ENCODE results near the gene HSD17B11. TPM values are rescaled to one million over a fixed set of nuclear protein-coding genes. Genes with fewer than 3 reads are reported as not detected.
"Not testable (repeated sequence)": the region's sequence is repeated elsewhere in the genome, so short reads cannot be mapped to it uniquely, and the experiment has no call there.

Gene HSD17B11
- total RNA-seq, 1 donor from 2014 or later, result 21.8 TPM

DNA sequence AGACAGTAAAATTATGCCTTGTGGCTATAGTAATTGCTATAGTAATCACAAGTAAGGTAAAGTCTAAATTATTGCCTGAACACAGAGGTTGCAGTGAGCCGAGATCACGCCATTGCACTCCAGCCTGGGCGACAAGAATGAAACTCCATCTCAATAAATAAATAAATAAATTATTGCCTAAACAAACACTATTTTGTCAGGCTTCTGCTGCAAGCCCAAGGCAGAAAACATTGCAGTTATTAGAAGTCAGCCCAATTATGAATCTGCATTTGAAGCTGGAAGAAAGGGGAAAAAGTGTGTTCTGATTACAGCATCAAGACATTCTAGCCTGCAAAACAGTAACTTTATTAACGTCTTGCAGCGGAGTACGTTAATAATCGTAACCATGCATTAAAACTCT is 85.4 kb downstream of the HSD17B11 start:
- no peaks in the 10 kb centered on the region for H3K36me3 Mint-ChIP-seq (ENCODE audit: unreplicated experiment)
- H3K27me3 Mint-ChIP-seq (ENCODE audit: unreplicated experiment), result peaks cover 2% of the 10 kb centered on the region
- TF ChIP-seq, protein P1, sequence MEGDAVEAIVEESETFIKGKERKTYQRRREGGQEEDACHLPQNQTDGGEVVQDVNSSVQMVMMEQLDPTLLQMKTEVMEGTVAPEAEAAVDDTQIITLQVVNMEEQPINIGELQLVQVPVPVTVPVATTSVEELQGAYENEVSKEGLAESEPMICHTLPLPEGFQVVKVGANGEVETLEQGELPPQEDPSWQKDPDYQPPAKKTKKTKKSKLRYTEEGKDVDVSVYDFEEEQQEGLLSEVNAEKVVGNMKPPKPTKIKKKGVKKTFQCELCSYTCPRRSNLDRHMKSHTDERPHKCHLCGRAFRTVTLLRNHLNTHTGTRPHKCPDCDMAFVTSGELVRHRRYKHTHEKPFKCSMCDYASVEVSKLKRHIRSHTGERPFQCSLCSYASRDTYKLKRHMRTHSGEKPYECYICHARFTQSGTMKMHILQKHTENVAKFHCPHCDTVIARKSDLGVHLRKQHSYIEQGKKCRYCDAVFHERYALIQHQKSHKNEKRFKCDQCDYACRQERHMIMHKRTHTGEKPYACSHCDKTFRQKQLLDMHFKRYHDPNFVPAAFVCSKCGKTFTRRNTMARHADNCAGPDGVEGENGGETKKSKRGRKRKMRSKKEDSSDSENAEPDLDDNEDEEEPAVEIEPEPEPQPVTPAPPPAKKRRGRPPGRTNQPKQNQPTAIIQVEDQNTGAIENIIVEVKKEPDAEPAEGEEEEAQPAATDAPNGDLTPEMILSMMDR (IDR thresholded peaks at IDR 0.05), result no peak
- DNase-seq (ENCODE audit: extremely low spot score, unreplicated experiment), result no peak
- H3K27ac Mint-ChIP-seq (ENCODE audit: unreplicated experiment), result no peak overlapping the region
- no peak overlapping the region for H3K4me3 Mint-ChIP-seq (ENCODE audit: unreplicated experiment)
- no peaks in the 10 kb centered on the region for H3K9me3 Mint-ChIP-seq (ENCODE audit: unreplicated experiment)
- peaks cover 22% of the 10 kb centered on the region for H3K4me1 Mint-ChIP-seq (ENCODE audit: unreplicated experiment)

DNA sequence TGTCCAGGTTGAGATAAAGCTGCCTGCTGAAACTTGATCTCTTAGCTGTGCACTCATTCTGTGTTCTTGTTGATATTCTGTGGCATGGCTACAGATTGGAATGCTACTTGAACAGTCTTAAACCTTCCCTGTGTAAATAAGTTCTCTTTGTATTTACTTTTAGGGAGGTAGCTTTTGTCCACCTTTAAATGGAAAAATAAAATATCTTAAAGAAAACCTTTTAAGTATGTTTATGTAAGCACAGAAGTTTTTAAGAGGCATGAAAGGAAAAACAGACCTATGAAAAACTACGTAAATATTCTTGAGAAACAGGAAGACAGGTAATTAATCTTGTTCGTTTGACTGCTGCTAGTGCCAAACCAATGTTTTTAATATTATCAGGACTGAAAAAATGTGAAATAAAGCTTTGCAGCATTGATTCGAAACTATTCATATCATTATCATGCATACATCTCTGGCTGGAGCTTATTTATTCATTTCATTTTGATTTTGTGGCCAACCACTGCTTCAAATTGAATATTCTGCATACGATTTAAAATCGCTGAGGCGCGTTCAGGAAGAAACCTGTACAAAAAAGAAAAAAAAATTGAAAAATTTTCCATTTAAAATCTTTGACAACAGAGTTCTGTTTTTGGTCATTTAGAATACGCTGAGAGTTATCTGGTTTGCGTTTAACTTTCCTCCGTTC is 86.1 kb downstream of the HSD17B11 start:
- H3K27ac Mint-ChIP-seq (ENCODE audit: unreplicated experiment), result no peak overlapping the region
- peaks cover 22% of the 10 kb centered on the region for H3K4me1 Mint-ChIP-seq (ENCODE audit: unreplicated experiment)
- peaks cover 2% of the 10 kb centered on the region for H3K27me3 Mint-ChIP-seq (ENCODE audit: unreplicated experiment)
- TF ChIP-seq, protein P1 (IDR thresholded peaks at IDR 0.05), result no peak
- no peak overlapping the region for H3K4me3 Mint-ChIP-seq (ENCODE audit: unreplicated experiment)
- no peaks in the 10 kb centered on the region for H3K36me3 Mint-ChIP-seq (ENCODE audit: unreplicated experiment)
- DNase-seq (ENCODE audit: extremely low spot score, unreplicated experiment), result no peak
- no peaks in the 10 kb centered on the region for H3K9me3 Mint-ChIP-seq (ENCODE audit: unreplicated experiment)

DNA sequence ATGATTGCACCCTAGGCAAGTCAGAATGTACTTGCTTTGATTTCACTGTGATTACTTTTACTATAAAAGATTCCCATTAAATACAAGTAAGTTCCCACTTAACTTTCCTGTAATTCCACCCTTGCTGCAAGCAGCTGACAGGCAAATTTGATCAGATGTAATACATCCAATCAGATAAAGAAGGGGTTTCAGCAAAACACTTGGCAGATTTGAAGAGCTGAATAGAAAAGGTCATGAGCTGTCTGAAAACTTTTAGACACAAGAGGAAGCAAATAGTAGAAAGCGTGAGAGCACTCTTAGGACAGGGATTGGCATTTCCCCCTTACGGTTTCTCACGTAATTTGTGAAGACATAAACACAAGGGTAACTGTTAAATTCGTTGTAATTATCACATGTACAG is 91.1 kb downstream of the HSD17B11 start:
- Mint-ChIP-seq H3K27me3 (ENCODE audit: unreplicated experiment) (peaks cover 9% of the 10 kb centered on the region), H3K4me1 (ENCODE audit: unreplicated experiment) (peaks cover 13% of the 10 kb centered on the region), H3K9me3 (ENCODE audit: unreplicated experiment) (peaks cover 1% of the 10 kb centered on the region), H3K36me3 (ENCODE audit: unreplicated experiment) (no peaks in the 10 kb centered on the region), H3K27ac (ENCODE audit: unreplicated experiment) (no peak overlapping the region), H3K4me3 (ENCODE audit: unreplicated experiment) (no peak overlapping the region)
- TF ChIP-seq, protein P1 (IDR thresholded peaks at IDR 0.05), result no peak
- DNase-seq (ENCODE audit: extremely low spot score, unreplicated experiment), result no peak

DNA sequence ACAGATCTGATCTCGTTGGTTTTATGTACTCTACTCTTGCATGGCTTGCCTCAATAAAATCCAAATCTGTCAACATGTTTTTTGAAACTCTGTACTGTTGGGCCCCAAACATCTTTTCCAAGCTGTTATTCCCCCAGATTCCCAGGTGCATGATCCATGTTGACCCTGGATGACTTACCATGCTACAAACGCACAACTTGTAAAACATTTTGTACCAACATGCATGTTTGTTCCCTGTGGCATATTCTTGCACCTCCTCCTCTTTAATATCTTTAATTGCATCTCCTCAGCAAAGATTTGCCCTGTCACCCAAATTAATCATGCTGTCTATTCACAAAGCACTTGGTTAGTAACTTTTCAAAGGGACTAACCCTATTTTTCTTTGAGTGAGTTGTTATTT is 92.6 kb downstream of the HSD17B11 start:
- no peaks in the 10 kb centered on the region for H3K36me3 Mint-ChIP-seq (ENCODE audit: unreplicated experiment)
- H3K4me1 Mint-ChIP-seq (ENCODE audit: unreplicated experiment), result peaks cover 2% of the 10 kb centered on the region
- H3K4me3 Mint-ChIP-seq (ENCODE audit: unreplicated experiment), result no peak overlapping the region
- TF ChIP-seq, protein P1 (IDR thresholded peaks at IDR 0.05), result no peak
- DNase-seq (ENCODE audit: extremely low spot score, unreplicated experiment), result no peak
- H3K27me3 Mint-ChIP-seq (ENCODE audit: unreplicated experiment), result peaks cover 9% of the 10 kb centered on the region
- H3K9me3 Mint-ChIP-seq (ENCODE audit: unreplicated experiment), result peaks cover 13% of the 10 kb centered on the region
- H3K27ac Mint-ChIP-seq (ENCODE audit: unreplicated experiment), result no peak overlapping the region

DNA sequence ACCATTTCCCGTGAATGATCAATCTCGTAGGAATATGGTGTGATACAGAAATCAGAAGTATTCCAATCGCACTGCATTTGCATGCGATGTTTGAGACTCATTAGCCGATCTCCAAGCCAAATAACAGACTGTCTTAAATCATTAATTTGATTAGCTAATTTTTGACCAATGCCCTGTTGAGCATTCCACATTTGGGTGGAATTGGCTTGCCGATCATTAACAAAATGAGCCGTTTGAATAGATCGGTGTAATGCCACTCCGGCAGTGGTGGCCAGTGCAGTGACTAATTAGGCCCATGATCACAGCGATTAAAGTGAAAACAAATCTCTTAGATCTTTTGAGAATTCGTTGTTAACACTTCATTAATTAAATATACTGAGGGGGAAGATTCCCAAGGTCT is 96.1 kb downstream of the HSD17B11 start:
- not testable (repeated sequence) for DNase-seq (ENCODE audit: extremely low spot score, unreplicated experiment); H3K27me3 Mint-ChIP-seq (ENCODE audit: unreplicated experiment); H3K4me1 Mint-ChIP-seq (ENCODE audit: unreplicated experiment); H3K36me3 Mint-ChIP-seq (ENCODE audit: unreplicated experiment); H3K27ac Mint-ChIP-seq (ENCODE audit: unreplicated experiment); H3K4me3 Mint-ChIP-seq (ENCODE audit: unreplicated experiment)
- peaks cover 14% of the 10 kb centered on the region for H3K9me3 Mint-ChIP-seq (ENCODE audit: unreplicated experiment)

DNA sequence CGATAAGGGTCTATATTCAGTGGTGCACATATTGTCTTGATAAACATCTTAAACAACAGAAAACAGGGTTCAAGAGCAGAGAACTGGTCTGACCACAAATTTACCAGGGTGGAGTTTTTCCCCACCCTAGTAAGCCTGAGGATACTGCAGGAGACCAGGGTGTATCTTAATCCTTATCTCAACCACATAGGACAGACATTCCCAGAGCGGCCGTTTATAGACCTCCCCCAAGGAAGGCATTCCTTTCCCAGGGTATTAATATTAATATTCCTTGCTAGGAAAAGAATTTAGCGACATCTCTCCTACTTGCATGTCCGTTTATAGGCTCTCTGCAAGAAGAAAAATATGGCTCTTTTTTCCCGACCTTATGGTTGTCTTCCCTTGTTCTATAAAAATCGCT is 97.1 kb downstream of the HSD17B11 start:
- not testable (repeated sequence) for H3K4me3 Mint-ChIP-seq (ENCODE audit: unreplicated experiment); H3K36me3 Mint-ChIP-seq (ENCODE audit: unreplicated experiment); H3K27me3 Mint-ChIP-seq (ENCODE audit: unreplicated experiment); H3K4me1 Mint-ChIP-seq (ENCODE audit: unreplicated experiment); DNase-seq (ENCODE audit: extremely low spot score, unreplicated experiment); H3K27ac Mint-ChIP-seq (ENCODE audit: unreplicated experiment)
- H3K9me3 Mint-ChIP-seq (ENCODE audit: unreplicated experiment), result peaks cover 14% of the 10 kb centered on the region
